GF-D8 (cell line): ENCODE results near the gene TFPT.

Experiments used
- DNase-seq: peaks from one replicate; lab custom pipeline; 2025; lab: John Stamatoyannopoulos, UW

Gene TFPT

GRCh38 chr19:54074851-54075250 is 40.6 kb downstream of the TFPT start:
- DNase-seq, result no peak

GRCh38 chr19:54073829-54074228 is 41.6 kb downstream of the TFPT start:
- no peak for DNase-seq

GRCh38 chr19:54069470-54069869 is 46.0 kb downstream of the TFPT start:
- DNase-seq, result no peak

DNA sequence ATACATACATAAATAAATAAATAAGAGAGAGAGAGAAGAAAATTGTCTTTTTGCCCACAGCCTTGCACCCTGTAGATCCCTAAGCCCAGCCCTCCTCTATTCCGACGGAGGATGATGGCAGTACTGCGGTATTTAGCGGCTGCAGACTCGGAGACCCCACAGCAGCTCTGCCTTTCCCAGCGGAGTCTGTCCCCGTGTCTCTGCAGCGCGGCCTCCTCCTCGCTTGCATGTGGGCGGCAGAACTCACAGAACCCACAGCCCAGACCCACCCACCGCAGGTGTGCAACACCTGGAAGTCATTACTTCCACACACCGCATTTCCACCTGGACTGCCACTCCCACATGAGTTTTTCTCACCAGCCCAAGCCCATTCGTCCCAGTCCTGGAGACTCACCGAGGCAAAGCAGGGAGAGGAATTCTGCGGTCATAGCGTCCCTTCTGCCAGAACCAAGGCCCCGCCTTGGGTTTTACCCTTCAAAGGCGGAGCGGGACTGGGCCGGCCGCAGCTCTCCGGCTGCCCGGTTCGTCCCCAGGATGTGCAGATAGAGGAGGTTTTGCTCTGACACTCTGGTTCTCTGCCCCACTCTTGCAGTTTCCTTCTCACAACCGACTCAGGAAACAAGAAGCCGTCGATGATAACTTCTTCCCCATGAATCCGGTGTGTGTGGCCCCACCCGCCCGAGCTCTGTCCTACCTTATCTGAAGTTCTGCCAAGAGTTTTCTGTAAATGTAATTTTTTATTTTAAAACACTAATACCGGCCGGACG is 51.9 kb downstream of the TFPT start, which contains the start of gene VSTM1:
Gene VSTM1, minus strand, starts transcription at position 548 of the 767 bp plus-strand sequence. Its CDS starts 120 bp downstream, at position 428.
- no peak for DNase-seq

DNA sequence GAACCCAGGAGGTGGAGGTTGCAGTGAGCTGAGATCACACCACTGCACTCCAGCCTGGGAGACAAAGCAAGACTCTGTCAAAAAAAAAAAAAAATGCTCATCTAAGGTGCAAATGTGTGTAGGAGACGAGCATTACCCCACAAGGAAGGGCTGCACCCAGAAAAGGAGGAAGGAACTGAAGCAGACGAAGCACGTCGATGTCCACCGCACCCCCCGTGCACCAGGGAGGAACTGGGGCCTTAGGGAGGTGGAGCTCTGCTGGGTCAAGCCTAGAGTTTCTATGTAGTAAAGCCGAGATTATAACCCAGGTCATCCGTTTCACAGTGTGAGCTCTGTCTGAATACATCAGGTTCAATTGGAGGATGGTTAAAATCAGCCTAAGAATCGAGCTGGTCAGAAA is 52.8 kb downstream of the TFPT start:
- DNase-seq, result peak; percentile 63
